Suppressor macrophage treated with lipopolysaccharide for 1 hour (primary cell): Measurements from ENCODE around the gene MOGAT1.
A peak's percentile ranks its signal among the peaks of the same experiment; 100 is the strongest.

Source experiments
- DNase-seq, 3 donors: peaks; one replicate each; pipeline ENCODE4 v3.0.0-alpha.2; 2020 to 2022

MOGAT1 gene, protein sequence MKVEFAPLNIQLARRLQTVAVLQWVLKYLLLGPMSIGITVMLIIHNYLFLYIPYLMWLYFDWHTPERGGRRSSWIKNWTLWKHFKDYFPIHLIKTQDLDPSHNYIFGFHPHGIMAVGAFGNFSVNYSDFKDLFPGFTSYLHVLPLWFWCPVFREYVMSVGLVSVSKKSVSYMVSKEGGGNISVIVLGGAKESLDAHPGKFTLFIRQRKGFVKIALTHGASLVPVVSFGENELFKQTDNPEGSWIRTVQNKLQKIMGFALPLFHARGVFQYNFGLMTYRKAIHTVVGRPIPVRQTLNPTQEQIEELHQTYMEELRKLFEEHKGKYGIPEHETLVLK

GRCh38 chr2:222671259-222672067 is at the start of gene MOGAT1:
MOGAT1 (plus strand) TSS chr2:222671658; CDS start chr2:222671786, 128 bp downstream.
- peak; percentile 59 to 82 (median 62) for DNase-seq

GRCh38 chr2:222621893-222622292 is 49.6 kb upstream of the MOGAT1 start:
- DNase-seq: peak in 1 of 3 donors; percentile 4

DNA sequence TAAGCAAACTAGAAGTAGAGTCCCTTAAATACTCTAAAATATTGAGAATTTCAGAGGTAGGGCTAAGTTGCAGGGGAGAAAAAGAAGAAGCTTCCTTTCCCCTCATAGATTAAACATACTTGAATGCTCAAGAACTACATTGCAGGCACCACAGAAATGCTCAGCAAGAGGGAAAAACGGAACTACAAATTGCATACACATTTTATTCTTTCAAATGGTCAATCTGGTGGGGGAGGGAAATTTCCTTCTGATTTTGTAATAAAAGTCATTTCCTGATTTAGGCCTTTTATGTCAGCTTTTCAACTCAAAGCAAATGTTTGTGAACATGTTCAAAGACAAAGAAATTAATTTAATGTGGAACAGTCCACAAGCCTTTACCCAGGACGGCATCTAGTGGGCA is 48.5 kb upstream of the MOGAT1 start:
- DNase-seq: peak; percentile 52 to 75 (median 73)

DNA sequence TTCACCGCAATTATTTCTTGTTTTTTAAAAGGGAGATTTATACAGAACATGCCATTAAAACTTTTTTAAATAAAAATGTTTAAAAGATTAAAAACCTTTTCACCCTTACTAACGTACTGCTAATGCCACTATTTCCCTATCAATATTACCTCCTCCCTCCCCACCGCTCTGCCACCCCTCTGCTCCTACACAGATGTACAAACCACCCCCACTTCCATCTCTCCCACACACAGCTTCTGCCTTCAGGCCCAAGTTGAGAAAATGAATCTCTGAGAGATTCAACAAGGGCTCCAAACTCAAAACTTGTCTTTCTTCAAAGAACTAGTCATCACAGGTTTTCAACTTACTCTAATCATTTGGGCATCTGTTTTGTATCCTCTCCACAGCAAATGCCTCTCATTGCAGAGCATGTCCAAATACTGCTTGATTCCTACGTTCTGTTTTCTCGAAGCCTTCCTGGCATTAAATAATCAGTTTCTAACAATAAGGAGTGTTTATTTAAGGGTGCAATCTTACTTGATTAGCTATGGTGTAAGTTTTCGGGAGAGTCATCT is 47.6 kb upstream of the MOGAT1 start:
- peak in 1 of 3 donors; percentile 3 for DNase-seq

DNA sequence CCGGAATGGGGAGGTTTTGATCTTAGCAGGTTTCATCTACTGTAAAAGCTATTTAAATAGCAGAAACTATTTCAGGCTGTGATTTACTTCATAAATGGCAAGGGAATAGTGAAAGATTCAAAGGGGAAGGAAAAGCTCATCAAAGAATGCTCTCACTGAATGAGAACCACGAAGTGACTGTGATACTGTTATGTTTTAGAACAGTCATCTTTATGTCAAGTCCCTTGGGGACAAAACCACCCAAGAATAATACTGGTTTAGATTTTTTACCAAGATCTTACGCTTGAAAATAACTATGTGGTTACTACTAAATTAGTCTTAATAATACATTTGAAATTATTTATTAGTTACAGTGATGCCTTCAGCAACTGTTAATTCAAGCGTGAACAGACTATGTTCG is 43.7 kb upstream of the MOGAT1 start:
- no peak for DNase-seq

GRCh38 chr2:222635295-222635694 is 36.2 kb upstream of the MOGAT1 start:
- DNase-seq: no peak

DNA sequence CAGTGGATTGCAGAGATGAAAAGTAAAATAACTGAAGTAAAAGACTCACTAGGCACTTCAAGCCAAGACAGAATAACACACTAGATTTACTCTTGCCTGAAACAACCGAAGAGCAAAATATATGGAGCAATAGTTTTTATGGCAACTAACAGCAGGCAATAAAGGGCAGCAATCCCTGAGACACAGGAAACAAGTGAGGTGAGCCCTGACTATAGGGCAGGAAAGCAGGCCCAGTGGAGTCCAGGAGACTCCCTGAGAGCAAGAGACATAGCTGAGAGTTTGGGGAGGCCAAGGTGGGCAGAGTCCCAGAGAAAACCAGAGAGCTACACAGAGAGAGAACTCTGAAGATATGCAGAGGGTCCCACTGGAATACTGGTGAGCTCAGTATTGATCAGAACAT is 34.4 kb upstream of the MOGAT1 start:
- DNase-seq: no peak

DNA sequence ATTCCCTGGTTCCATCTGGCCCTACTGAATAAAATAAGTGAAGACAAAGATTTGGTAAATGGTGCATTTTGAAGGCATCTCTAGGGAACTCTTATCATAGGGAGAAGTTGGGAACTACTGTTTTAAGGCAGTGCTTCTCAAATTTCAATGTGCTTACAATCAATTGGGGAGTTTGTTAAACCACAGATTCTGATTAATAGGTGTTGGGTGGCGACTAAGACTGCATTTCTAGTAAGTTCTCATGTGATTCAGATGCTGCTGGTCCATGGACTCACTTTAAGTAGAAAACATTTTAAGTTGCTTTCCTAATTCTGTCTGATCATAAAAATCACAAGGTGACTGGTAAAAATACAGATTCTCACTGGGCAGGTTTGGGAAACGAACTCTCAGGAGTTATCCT is 30.1 kb upstream of the MOGAT1 start:
- DNase-seq: no peak

GRCh38 chr2:222643134-222643533 is 28.3 kb upstream of the MOGAT1 start:
- no peak for DNase-seq

GRCh38 chr2:222646008-222646407 is 25.4 kb upstream of the MOGAT1 start:
- no peak for DNase-seq

DNA sequence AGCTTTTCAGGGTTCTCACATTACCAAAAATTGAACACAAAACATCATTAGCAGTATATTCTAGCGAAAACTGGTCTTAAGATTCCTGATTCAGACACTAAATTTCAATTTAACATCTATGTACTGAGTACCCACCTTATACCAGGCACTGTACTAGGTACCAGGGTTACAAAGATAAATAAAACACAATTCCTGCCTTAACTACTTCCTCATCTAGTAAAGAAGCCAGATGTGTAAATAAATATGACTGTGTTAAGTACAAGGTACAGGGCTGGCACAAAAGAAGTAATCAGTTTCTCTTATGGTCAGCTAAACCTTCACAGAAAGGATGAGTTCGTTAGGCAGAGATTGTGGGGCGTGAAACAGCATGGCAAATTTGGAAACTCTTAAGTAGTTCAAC is 21.7 kb upstream of the MOGAT1 start:
- no peak for DNase-seq

- no peak for DNase-seq
These were observed 19.6 kb upstream of the MOGAT1 start for GRCh38 chr2:222651718-222652418.

- DNase-seq: no peak
These were observed 18.8 kb upstream of the MOGAT1 start for GRCh38 chr2:222652491-222653255.

GRCh38 chr2:222653280-222653679 is 18.2 kb upstream of the MOGAT1 start:
- DNase-seq: no peak

GRCh38 chr2:222655787-222656525 is 15.5 kb upstream of the MOGAT1 start, which contains the start of gene FARSB:
FARSB (minus strand) TSS chr2:222656092; CDS start chr2:222656073, 19 bp downstream.
- DNase-seq: peak; percentile 97 to 99 (median 98)

- DNase-seq: no peak
These were observed 14.7 kb upstream of the MOGAT1 start for GRCh38 chr2:222656526-222657446.

- DNase-seq: no peak
These were observed 8.0 kb upstream of the MOGAT1 start for GRCh38 chr2:222663479-222663878.

- no peak for DNase-seq
These were observed 2.8 kb upstream of the MOGAT1 start for GRCh38 chr2:222668494-222669154.

GRCh38 chr2:222669353-222669752 is 2.1 kb upstream of the MOGAT1 start:
- DNase-seq: no peak
